Left lung (tissue), 10 donors: ENCODE data around the gene NCK1. TPM values are rescaled to one million over a fixed set of nuclear protein-coding genes. Genes with fewer than 3 reads are reported as not detected.
"Not testable (repeated sequence)": the region's sequence is repeated elsewhere in the genome, so short reads cannot be mapped to it uniquely, and the experiment has no call there.

Source experiments
- ATAC-seq: fragments of 200-7000 bp; cut with Tn5 transposase; one replicate; pipeline ENCODE4 v1.9.1; 2020; ENCODE audit warnings: moderate library complexity
- DNase-seq, 4 donors: peaks; one replicate each; pipeline ENCODE4 v3.0.0-alpha.2; 2013 to 2020
- H3K27ac ChIP-seq, 2 donors: fragments of 200-600 bp; sonication (generic) in 1 of 2; one replicate each; pipeline versions ENCODE4 v1.5.0 to v1.8.0; 2020 to 2021
- H3K27me3 ChIP-seq, 2 donors: fragments of 200-600 bp; sonication (generic) in 1 of 2; one replicate each; pipeline versions ENCODE4 v1.5.0 to v1.8.0; 2020 to 2021
- H3K36me3 ChIP-seq, 2 donors: fragments of 200-600 bp; sonication (generic) in 1 of 2; one replicate each; pipeline versions ENCODE4 v1.5.0 to v1.8.0; 2020 to 2021
- H3K4me1 ChIP-seq, 2 donors: fragments of 200-600 bp; one replicate each; pipeline ENCODE4 v1.8.0; 2021
- H3K4me3 ChIP-seq, 2 donors: fragments of 200-600 bp; sonication (generic) in 1 of 2; one replicate each; pipeline versions ENCODE4 v1.5.0 to v1.8.0; 2020 to 2021; ENCODE audit warnings: mild to moderate bottlenecking in 1 of 2
- H3K9me3 ChIP-seq, 2 donors: fragments of 200-600 bp; sonication (generic) in 1 of 2; one replicate each; pipeline versions ENCODE4 v1.5.0 to v1.8.0; 2020 to 2021
- CTCF ChIP-seq, 2 donors: fragments of 200-600 bp; sonication (generic) in 1 of 2; IDR thresholded peaks; one replicate each; pipeline versions ENCODE4 v1.5.0 to v1.8.0; 2021; ENCODE audit warnings: antibody characterized with exemption in 2 of 2
- intact Hi-C, 2 donors: fragments of 100-400 bp; cut with DNase I; formaldehyde crosslinking; loops; one replicate each; pipeline versions ENCODE4 v1.11.2 to v1.14.2; 2022
- polyA plus RNA-seq, 6 donors: library from polyadenylated mRNA; unstranded; fragments of 120-200 nt; gene quantifications; one replicate each; pipeline ENCODE4 v1.2.1, GENCODE V29; 2013; ENCODE audit not compliant: insufficient read length in 6 of 6
- total RNA-seq, 2 donors: library from RNA; stranded (reverse); fragmentation: NEBNext Ultra II Directional; extraction: Animal tissue kit (Norgen Biotek cat#: 25700); gene quantifications; one replicate each; pipeline ENCODE4 v1.2.1, GENCODE V29; 2021
- donor health status: DM: no; HTN: yes; CAD: no.
- donor health status: DM: no; HTN: no; CAD: no.

NCK1 gene
- total and polyA plus RNA-seq, 8 donors: 31.9 to 54.6 (median 47.7) TPM

GRCh38 chr3:136860541-136860940 lies 1.5 kb upstream of the NCK1 start:
- ATAC-seq: no peak
- Histone ChIP-seq H3K4me3 (peak overlapping the region; percentile 86 to 90), H3K27me3 (no peaks in the 10 kb centered on the region), H3K4me1 (peaks cover 0 to 48% of the 10 kb centered on the region in 2 donors), H3K9me3 (no peaks in the 10 kb centered on the region), H3K36me3 (no peaks in the 10 kb centered on the region), H3K27ac (peak overlapping the region in 1 of 2 donors; percentile 96)
- intact Hi-C loops: no loop called here
- TF ChIP-seq CTCF (IDR thresholded peaks at IDR 0.05): no peak
- DNase-seq: no peak

GRCh38 chr3:136862617-136863322 lies 762 bp downstream of the NCK1 start:
- Histone ChIP-seq H3K27ac (peak overlapping the region; percentile 96 to 98), H3K4me1 (peaks cover 0 to 36% of the 10 kb centered on the region in 2 donors), H3K4me3 (peak overlapping the region; percentile 86 to 90), H3K36me3 (peaks cover 0 to under 1% of the 10 kb centered on the region in 2 donors), H3K9me3 (no peaks in the 10 kb centered on the region), H3K27me3 (no peaks in the 10 kb centered on the region)
- ATAC-seq: peak; percentile 75
- intact Hi-C loops: no loop called here
- no peak for TF ChIP-seq CTCF (IDR thresholded peaks at IDR 0.05)
- DNase-seq: peak; percentile 53 to 87 (median 70)

GRCh38 chr3:136869282-136869681 lies 7.3 kb downstream of the NCK1 start:
- TF ChIP-seq CTCF (IDR thresholded peaks at IDR 0.05): no peak
- Histone ChIP-seq H3K9me3 (no peaks in the 10 kb centered on the region), H3K4me3 (no peak overlapping the region), H3K36me3 (peaks cover 0 to 36% of the 10 kb centered on the region in 2 donors), H3K27ac (no peak overlapping the region), H3K4me1 (no peaks in the 10 kb centered on the region), H3K27me3 (no peaks in the 10 kb centered on the region)
- intact Hi-C loops: no loop called here
- DNase-seq (no peak), ATAC-seq (no peak)

- intact Hi-C loops: not testable (repeated sequence)
Measured at GRCh38 chr3:136872258-136872657, 10.2 kb downstream of the NCK1 start.

GRCh38 chr3:136879510-136879909 lies 17.5 kb downstream of the NCK1 start:
- DNase-seq, H3K27me3 ChIP-seq, H3K27ac ChIP-seq, ATAC-seq, intact Hi-C loops, H3K36me3 ChIP-seq, H3K9me3 ChIP-seq, H3K4me3 ChIP-seq: not testable (repeated sequence)
- H3K4me1 ChIP-seq: peaks cover 0 to 26% of the 10 kb centered on the region in 2 donors

More at GRCh38 chr3:136872258-136872657, 10.2 kb downstream of the NCK1 start:
- DNase-seq, H3K4me1 ChIP-seq, H3K9me3 ChIP-seq, H3K27ac ChIP-seq, ATAC-seq, H3K4me3 ChIP-seq, H3K27me3 ChIP-seq: not testable (repeated sequence)
- peaks cover 0 to 36% of the 10 kb centered on the region in 2 donors for H3K36me3 ChIP-seq

GRCh38 chr3:136882571-136882970 lies 20.6 kb downstream of the NCK1 start:
- ATAC-seq: peak; percentile 42

More at GRCh38 chr3:136882571-136882970, 20.6 kb downstream of the NCK1 start:
- Histone ChIP-seq H3K36me3 (no peaks in the 10 kb centered on the region), H3K27me3 (no peaks in the 10 kb centered on the region), H3K27ac (no peak overlapping the region), H3K9me3 (no peaks in the 10 kb centered on the region), H3K4me3 (no peak overlapping the region), H3K4me1 (peaks cover 0 to 46% of the 10 kb centered on the region in 2 donors)
- intact Hi-C loops: no loop called here
- TF ChIP-seq CTCF (IDR thresholded peaks at IDR 0.05): no peak
- DNase-seq: no peak
